Epithelial cell of esophagus (primary cell): ENCODE data around the gene BICDL2.

Experiments used
- DNase-seq: peaks from one replicate; pipeline ENCODE4 v3.0.0; 2010; ENCODE audit warnings: low read depth
- H3K4me3 ChIP-seq: 2 replicates; pipeline ENCODE4 v1.5.1; 2011; ENCODE audit warnings: mild to moderate bottlenecking, low read length, control low read depth
- CTCF ChIP-seq: IDR thresholded peaks from 2 replicates; pipeline ENCODE4 v1.5.1; 2011; ENCODE audit warnings: low read depth, mild to moderate bottlenecking, low read length, control low read depth, inconsistent platforms; ENCODE audit not compliant: insufficient read depth; ENCODE audit errors: missing control alignments

Gene BICDL2

DNA sequence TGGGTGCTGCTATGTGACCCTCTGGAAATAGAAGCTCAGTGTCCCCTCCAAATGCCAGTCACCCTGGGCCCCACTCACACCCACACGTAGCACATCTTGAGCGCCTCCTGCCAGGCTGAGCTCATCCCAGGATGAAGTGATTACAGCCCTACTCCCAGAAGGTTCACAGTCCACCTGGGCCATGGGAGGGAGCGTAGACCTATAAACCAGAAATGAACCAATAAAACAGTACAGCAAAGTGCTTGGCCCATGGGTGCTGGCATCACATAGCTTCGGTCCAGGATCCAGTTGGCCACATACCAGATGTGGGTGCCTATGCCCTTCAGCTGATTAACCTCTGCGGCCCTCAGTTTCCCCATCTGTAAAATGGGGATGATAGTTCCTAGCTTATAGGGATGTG lies 2.2 kb upstream of the BICDL2 start:
- no peak overlapping the region for H3K4me3 ChIP-seq
- no peak for TF ChIP-seq CTCF
- no peak for DNase-seq

DNA sequence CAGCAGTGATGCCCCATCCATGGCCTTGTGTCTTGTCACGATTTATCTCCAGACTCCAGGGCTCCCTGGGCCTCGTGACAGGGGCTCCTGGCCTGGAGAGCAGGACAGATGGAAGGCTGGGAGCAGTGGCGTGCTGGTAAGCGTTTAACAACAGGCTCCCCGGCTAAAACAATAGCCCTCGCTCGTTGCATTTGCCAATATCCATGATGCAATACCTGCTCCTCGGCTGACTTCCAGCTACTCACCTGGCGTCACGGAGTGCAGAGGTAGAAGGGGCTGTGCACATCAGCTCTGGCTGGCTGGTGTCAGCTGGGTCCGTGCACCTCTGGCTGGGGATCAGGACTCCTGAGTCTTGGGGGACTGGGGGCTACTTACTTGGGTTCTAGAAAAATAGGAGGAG lies 1.5 kb upstream of the BICDL2 start:
- peak; percentile 90 for DNase-seq
- H3K4me3 ChIP-seq = no peak overlapping the region

GRCh38 chr16:3035972-3036725 lies 595 bp downstream of the BICDL2 start:
- H3K4me3 ChIP-seq = peak overlapping the region; percentile 61

More for the DNA sequence above, 1.5 kb upstream of the BICDL2 start:
- no peak for TF ChIP-seq CTCF

GRCh38 chr16:3035289-3035971 lies 1.3 kb downstream of the BICDL2 start:
- no peak for DNase-seq
- TF ChIP-seq CTCF = no peak
- peak overlapping the region; percentile 61 for H3K4me3 ChIP-seq

More at GRCh38 chr16:3035972-3036725, 595 bp downstream of the BICDL2 start:
- TF ChIP-seq CTCF = no peak
- no peak for DNase-seq

DNA sequence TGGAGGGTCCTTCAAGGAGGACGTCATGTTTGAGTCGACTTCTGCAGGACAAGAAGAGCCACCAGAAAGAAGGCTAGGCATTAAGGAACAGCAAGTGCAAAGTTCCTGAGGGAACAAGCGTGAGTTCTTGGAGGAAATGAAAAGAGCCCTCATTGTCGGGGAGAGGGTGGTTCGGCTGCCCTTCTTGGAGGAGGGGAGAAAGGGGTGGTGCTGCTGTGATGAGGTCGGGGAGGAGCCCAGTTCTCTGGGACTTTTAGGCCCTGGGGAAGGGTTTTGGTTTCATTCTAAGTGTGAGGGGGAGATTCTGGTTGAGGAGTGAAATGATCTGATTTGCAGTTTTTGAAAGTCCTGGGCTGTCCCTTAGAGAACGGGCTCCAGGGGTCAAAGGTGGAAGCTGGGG lies 4.1 kb downstream of the BICDL2 start:
- no peak for DNase-seq
- no peak overlapping the region for H3K4me3 ChIP-seq
- TF ChIP-seq CTCF = no peak

DNA sequence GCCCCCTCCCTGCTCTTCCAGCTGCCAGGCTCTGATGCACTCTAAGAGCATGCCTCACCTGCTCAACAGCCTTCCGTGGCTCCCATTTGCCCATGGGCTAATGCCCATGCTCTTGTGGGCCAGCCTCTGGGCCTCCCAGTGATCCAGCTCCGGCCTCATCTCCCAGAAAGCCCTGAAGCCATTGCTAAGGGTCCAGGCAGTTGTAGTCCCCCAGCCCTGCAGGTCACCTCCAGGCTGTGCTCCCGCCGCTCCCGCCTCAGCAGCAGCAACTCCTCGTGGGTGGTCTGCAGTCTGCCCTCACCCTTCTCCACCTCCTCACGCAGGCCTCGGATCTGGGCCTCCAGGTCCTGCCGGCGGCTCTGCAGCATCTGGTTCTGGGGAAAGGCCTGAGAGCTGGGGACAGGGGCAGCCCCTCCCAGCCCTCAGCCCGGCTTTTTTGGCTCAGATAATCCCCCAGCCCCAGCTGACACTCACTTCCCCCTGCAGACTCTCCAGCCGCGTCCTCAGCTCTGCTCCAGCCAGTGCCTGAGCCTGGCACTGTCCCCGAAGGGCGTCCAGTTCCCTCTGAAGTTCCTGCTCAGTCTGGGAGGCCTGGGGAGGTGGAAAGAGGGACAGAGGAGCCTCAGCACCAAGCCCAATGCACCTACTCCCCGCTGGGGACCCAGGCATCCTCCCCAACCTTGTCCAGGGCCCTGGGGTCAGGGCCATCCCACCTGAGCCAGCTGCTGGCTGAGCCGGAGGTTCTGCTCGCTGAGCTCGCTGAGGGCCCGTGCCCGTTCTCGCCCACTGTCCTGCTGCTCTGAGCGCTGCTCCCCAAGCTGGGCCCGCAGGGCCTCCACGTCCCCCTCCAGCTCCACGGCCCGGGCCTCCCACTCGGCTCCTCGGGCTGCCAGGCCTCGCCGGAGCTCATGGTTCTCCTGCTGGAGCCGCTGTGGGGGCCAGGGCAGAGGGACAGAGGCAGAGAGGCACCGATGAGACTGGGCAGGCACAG lies 6.2 kb downstream of the BICDL2 start:
- no peak for TF ChIP-seq CTCF
- DNase-seq = no peak
- no peak overlapping the region for H3K4me3 ChIP-seq
